Ovary (tissue), 3 donors: ENCODE data around the gene CLCNKB.

ENCODE experiments used
- EP300 ChIP-seq: sonication (generic); formaldehyde crosslinking; IDR thresholded peaks from one replicate; pipeline ENCODE4 v1.6.1; 2017; ENCODE audit warnings: antibody characterized with exemption
- TF ChIP-seq, protein P1 (sequence below), 3 donors: fragments of 450-650 bp in 2 of 3; fragments of 200-600 bp in 1 of 3; IDR thresholded peaks; one replicate each; pipeline versions ENCODE4 v1.5.1 to v1.8.0; 2016 to 2022; ENCODE audit warnings: antibody characterized with exemption in 3 of 3, mild to moderate bottlenecking in 1 of 3
- donor health status: DM: no; HTN: no; CAD: no.

DNA sequence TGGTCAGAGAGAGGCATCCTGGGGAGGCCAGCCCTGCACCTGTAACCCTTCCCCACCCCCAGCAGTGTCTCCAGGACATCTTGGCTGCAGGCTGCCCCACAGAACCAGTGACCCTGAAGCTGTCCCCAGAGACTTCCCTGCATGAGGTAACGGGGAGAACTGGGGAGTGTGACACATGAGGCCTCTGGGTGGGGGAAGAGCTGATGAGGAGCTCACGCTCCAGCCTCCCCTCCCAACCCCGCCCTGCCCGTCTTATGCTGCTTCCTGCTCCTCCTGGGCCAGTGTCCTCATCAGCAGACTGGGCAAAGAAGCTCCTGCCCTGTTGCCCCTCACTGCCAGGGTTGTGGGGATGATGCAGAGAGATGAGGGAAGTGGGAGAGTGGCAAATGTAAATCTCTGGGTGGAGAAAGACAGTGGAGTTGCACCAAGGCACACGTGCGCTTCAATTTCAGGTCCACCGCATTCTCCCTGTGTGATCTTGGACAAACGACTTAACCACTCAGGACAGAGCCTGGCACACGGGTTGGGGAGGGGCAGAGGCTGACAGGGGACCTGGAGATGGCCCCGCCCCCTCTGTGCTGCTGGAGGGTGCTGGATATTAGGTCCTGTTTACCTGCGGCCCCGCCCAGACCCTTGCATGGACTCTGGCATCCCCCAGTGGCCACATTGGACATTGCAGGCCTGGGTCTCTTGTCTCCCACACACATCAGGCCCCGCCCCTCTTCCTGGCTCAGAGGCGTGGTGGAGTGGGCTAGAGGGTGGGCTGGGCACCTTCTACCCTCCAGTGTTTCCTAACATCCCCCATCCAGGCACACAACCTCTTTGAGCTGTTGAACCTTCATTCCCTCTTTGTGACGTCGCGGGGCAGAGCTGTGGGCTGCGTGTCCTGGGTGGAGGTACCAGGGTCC lies 12.3 kb downstream of the CLCNKB start:
- TF ChIP-seq, protein P1, sequence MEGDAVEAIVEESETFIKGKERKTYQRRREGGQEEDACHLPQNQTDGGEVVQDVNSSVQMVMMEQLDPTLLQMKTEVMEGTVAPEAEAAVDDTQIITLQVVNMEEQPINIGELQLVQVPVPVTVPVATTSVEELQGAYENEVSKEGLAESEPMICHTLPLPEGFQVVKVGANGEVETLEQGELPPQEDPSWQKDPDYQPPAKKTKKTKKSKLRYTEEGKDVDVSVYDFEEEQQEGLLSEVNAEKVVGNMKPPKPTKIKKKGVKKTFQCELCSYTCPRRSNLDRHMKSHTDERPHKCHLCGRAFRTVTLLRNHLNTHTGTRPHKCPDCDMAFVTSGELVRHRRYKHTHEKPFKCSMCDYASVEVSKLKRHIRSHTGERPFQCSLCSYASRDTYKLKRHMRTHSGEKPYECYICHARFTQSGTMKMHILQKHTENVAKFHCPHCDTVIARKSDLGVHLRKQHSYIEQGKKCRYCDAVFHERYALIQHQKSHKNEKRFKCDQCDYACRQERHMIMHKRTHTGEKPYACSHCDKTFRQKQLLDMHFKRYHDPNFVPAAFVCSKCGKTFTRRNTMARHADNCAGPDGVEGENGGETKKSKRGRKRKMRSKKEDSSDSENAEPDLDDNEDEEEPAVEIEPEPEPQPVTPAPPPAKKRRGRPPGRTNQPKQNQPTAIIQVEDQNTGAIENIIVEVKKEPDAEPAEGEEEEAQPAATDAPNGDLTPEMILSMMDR (IDR thresholded peaks at IDR 0.05) = peak; percentile 92 to 96 (median 96)
- TF ChIP-seq EP300 = no peak
